Measurements from ENCODE around the gene CTXND1.
A peak's percentile ranks its signal among the peaks of the same experiment; 100 is the strongest.
"Not testable (repeated sequence)": the region's sequence is repeated elsewhere in the genome, so short reads cannot be mapped to it uniquely, and the experiment has no call there.

CTXND1 gene

DNA sequence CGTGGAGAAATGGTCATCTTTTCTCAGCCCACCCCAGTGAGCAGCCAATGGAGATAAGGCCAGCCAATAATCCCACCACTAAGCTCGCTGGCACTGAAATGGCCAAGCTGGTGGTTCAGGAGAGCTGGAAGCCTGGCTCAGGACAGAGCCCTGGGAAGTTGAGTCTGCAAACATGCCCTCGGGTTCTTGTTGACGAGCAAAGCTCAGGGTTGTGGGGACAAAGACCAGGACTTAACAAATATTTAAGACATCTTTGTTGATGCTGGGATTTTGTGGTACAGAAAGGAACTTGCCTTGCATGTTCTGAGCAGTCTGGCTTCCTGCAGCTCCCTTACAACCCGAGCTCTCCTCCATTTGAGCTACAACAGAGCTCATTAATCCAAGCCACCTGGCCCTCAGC lies 94.8 kb downstream of the CTXND1 start:
- no peak overlapping the region for H3K4me3 Mint-ChIP-seq
- H3K4me1 Mint-ChIP-seq, result peaks cover 27% of the 10 kb centered on the region
- ATAC-seq (replicated peaks; ENCODE audit: extremely low read depth, poor library complexity, severe bottlenecking), result no peak

DNA sequence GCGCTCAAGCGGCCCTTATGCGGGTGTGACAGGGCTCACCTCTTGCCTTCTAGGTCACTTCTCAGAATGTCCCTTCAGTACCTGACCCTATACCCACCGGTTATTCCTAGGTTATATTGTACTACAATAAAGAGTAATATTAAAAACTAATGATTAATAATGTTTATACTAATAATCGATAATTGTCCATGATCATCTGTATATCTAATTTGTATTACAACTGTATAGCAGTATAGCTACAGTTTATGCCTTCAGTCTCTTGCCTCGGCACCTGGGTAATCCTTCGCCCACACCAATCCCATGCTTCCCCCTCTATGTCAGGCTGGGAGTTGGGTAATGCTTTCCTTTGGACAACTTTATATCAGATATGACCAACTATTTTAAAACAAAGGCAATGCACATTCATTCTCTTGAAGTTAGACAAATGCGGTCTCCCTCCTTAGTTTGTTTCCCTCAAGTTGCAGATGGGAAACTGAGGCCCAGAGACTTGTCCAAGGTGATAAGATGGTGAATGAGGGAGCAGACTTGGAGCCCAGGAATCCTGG lies 95.8 kb downstream of the CTXND1 start:
- H3K4me3 Mint-ChIP-seq, result no peak overlapping the region

More for the DNA sequence above, 94.8 kb downstream of the CTXND1 start:
- Mint-ChIP-seq H3K36me3 (ENCODE audit: insufficient read depth) (peaks cover 6% of the 10 kb centered on the region), H3K27ac (ENCODE audit: low read depth) (no peak overlapping the region), H3K27me3 (no peaks in the 10 kb centered on the region), H3K9me3 (no peaks in the 10 kb centered on the region)
- DNase-seq (ENCODE audit: low spot score in 2 of 2), result no peak

GRCh38 chr15:80155378-80156175 lies 96.4 kb downstream of the CTXND1 start:
- not testable (repeated sequence) for H3K27me3 Mint-ChIP-seq; H3K27ac Mint-ChIP-seq (ENCODE audit: low read depth); H3K9me3 Mint-ChIP-seq; ATAC-seq (replicated peaks; ENCODE audit: extremely low read depth, poor library complexity, severe bottlenecking); H3K4me3 Mint-ChIP-seq; DNase-seq (ENCODE audit: low spot score in 2 of 2); H3K36me3 Mint-ChIP-seq (ENCODE audit: insufficient read depth)
- peaks cover 18% of the 10 kb centered on the region for H3K4me1 Mint-ChIP-seq

More for the DNA sequence above, 95.8 kb downstream of the CTXND1 start:
- Mint-ChIP-seq H3K9me3 (no peaks in the 10 kb centered on the region), H3K36me3 (ENCODE audit: insufficient read depth) (peaks cover 6% of the 10 kb centered on the region), H3K27ac (ENCODE audit: low read depth) (no peak overlapping the region), H3K4me1 (peaks cover 25% of the 10 kb centered on the region), H3K27me3 (no peaks in the 10 kb centered on the region)
- no peak for ATAC-seq (replicated peaks; ENCODE audit: extremely low read depth, poor library complexity, severe bottlenecking)
- DNase-seq (ENCODE audit: low spot score in 2 of 2), result no peak

DNA sequence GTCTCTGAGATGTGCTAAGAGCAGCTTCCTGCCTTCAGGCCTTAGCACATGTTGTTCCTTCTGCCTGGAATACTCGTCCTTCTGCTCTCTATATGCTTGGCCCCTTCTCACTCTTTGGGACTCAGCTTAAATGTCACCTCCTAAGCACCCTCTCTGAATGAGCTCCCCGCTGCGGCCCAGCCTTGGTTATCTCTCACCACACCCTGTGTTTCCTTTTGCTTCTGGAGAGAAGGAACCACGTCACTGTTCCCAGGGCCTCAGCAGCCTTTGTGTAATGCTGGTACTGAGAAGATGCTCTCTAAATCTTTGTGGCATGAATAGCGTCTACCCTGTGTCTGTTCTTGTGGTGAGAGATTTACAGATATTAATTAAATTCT lies 97.0 kb downstream of the CTXND1 start:
- no peak for DNase-seq (ENCODE audit: low spot score in 2 of 2)
- Mint-ChIP-seq H3K4me1 (peaks cover 15% of the 10 kb centered on the region), H3K4me3 (peak overlapping the region; percentile 32)

GRCh38 chr15:80154336-80154735 lies 97.7 kb downstream of the CTXND1 start:
- Mint-ChIP-seq H3K4me3 (peak overlapping the region; percentile 32), H3K27ac (ENCODE audit: low read depth) (no peak overlapping the region), H3K36me3 (ENCODE audit: insufficient read depth) (peaks cover 6% of the 10 kb centered on the region), H3K9me3 (no peaks in the 10 kb centered on the region), H3K4me1 (peaks cover 10% of the 10 kb centered on the region), H3K27me3 (no peaks in the 10 kb centered on the region)
- ATAC-seq (replicated peaks; ENCODE audit: extremely low read depth, poor library complexity, severe bottlenecking) (no peak), DNase-seq (ENCODE audit: low spot score in 2 of 2) (no peak)

More for the DNA sequence above, 97.0 kb downstream of the CTXND1 start:
- no peak overlapping the region for H3K27ac Mint-ChIP-seq (ENCODE audit: low read depth)
- no peaks in the 10 kb centered on the region for H3K9me3 Mint-ChIP-seq
- ATAC-seq (replicated peaks; ENCODE audit: extremely low read depth, poor library complexity, severe bottlenecking), result no peak
- H3K27me3 Mint-ChIP-seq, result no peaks in the 10 kb centered on the region
- peaks cover 6% of the 10 kb centered on the region for H3K36me3 Mint-ChIP-seq (ENCODE audit: insufficient read depth)

DNA sequence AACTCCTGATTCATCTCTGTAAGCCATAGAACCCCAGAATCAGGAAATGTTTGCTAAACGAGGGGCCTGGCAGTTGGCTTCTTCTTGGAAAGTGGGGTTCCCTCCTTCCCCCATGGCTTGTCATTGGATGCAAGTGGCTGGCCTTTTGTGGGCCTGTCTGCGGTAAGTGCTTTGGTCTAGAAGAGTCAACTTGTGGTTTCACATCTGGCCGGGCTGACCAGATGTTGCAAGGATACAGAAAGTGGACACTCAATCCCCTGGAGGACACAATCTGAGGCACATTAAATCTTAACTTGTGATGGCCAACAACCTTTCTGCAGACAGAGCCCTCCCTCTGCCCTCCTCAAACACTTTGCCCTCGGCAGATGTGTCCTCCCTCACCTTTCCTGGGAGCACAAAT lies 98.1 kb downstream of the CTXND1 start:
- Mint-ChIP-seq H3K36me3 (ENCODE audit: insufficient read depth) (peaks cover 6% of the 10 kb centered on the region), H3K9me3 (no peaks in the 10 kb centered on the region), H3K4me3 (peak overlapping the region; percentile 86), H3K4me1 (peaks cover 7% of the 10 kb centered on the region), H3K27me3 (no peaks in the 10 kb centered on the region), H3K27ac (ENCODE audit: low read depth) (no peak overlapping the region)
- ATAC-seq (replicated peaks; ENCODE audit: extremely low read depth, poor library complexity, severe bottlenecking) (no peak), DNase-seq (ENCODE audit: low spot score in 2 of 2) (no peak)

DNA sequence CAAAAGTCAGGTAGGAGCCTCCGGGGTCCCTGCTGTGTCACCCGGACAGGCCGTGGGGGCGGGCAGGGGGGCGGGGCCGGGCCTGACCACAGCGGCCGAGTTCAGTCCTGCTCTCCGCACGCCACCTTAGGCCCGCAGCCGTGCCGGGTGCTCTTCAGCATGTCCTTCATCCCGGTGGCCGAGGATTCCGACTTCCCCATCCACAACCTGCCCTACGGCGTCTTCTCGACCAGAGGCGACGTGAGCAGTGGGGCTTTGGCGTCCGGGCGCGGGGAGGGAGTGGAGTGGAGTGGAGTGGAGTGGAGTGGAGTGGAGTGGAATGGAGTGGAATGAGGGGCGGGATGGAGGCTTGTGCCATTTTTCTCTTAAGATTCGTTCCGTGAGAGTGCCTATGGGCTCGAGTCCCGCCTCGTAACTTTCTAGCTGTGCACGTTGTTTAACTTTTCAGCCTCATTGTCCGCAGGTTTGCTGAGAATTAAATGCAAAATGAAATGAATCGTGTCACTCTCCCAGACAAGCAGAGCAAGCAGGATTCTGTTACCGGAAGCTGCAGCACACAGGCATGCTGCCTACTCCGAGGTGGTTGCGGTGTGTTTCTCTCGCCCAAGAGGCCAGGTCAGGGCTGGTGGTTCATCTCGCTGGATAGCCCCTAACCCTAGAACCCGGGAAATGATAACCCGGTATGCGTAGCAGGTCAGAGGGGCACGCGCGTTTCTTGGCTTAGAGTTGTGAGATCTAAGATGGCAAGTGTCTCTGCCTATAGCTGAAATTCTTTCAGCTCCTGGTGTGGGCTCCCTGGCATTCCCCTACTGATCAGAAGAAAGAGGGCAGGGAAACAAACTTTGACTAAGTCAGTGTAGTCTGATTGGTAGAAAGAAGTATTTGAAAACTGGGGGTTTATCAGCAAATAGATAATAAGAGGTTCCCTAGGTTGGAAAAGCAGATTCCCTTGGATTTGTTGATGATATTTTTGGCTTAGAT lies 98.8 kb downstream of the CTXND1 start, which contains the start of gene FAH:
Gene FAH, plus strand, starts transcription at position 104 of the 981 bp plus-strand sequence. Its CDS starts 56 bp downstream, at position 160.
- no peaks in the 10 kb centered on the region for H3K27me3 Mint-ChIP-seq
- DNase-seq (ENCODE audit: low spot score in 2 of 2) (peak; percentile 19 to 27), ATAC-seq (replicated peaks; ENCODE audit: extremely low read depth, poor library complexity, severe bottlenecking) (peak; percentile 56)
- peak within 1 kb of the TSS; percentile 86 for H3K4me3 Mint-ChIP-seq
- H3K27ac Mint-ChIP-seq (ENCODE audit: low read depth), result peak within 1 kb of the TSS; percentile 76
- H3K4me1 Mint-ChIP-seq, result peaks cover 7% of the 10 kb centered on the region
- H3K9me3 Mint-ChIP-seq, result no peaks in the 10 kb centered on the region
- H3K36me3 Mint-ChIP-seq (ENCODE audit: insufficient read depth), result peaks cover 6% of the 10 kb centered on the region

DNA sequence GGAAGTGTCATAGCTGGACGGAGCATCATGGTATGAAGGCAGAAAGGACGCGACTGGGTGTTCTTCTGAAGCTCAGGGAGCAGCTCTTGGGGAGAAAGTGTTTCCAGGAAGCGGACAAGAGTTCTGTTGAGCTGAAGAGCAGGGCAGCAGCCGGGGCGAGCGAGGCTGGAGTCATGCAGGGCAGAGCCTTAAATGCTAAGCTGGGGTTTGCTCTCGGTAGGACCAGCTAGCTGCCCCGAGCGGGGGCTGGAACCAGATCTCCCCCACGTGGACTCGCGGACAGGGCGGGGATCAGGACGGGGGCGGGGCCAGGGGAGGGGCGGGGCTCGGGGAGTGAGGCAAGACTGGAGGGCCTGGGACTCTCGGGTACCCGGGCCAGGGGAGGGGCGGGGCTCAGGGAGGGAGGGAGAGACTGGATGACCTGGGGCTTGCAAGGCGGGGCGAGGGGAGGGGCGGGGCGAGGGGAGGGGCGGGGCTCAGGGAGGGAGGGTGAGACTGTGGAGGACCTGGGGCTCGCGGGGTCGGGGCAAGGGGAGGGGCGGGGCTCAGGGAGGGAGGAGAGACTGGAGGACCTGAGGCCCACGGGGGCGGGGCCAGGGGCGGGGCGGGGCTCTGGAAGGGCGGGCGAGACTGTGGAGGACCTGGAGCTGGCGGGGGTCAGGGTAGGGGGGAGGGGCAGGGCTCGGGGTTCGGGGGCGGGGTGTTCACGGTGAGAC lies 99.7 kb downstream of the CTXND1 start:
- H3K4me1 Mint-ChIP-seq, result peaks cover 7% of the 10 kb centered on the region
- no peaks in the 10 kb centered on the region for H3K27me3 Mint-ChIP-seq
- H3K36me3 Mint-ChIP-seq (ENCODE audit: insufficient read depth), result peaks cover 9% of the 10 kb centered on the region
- DNase-seq (ENCODE audit: low spot score in 2 of 2) (peak; percentile 42 to 45), ATAC-seq (replicated peaks; ENCODE audit: extremely low read depth, poor library complexity, severe bottlenecking) (peak; percentile 64)
- no peaks in the 10 kb centered on the region for H3K9me3 Mint-ChIP-seq
- H3K4me3 Mint-ChIP-seq, result peak overlapping the region; percentile 86
- H3K27ac Mint-ChIP-seq (ENCODE audit: low read depth), result peak overlapping the region; percentile 76

- Mint-ChIP-seq H3K27ac (ENCODE audit: low read depth) (peak overlapping the region; percentile 69), H3K27me3 (no peaks in the 10 kb centered on the region), H3K36me3 (ENCODE audit: insufficient read depth) (peaks cover 9% of the 10 kb centered on the region), H3K4me3 (peak overlapping the region; percentile 77), H3K4me1 (peaks cover 7% of the 10 kb centered on the region), H3K9me3 (no peaks in the 10 kb centered on the region)
- DNase-seq (ENCODE audit: low spot score in 2 of 2), result no peak
- ATAC-seq (replicated peaks; ENCODE audit: extremely low read depth, poor library complexity, severe bottlenecking), result no peak
Observed at GRCh38 chr15:80151576-80151975, 100.4 kb downstream of the CTXND1 start.

- ATAC-seq (replicated peaks; ENCODE audit: extremely low read depth, poor library complexity, severe bottlenecking) (no peak), DNase-seq (ENCODE audit: low spot score in 2 of 2) (no peak)
- H3K27ac Mint-ChIP-seq (ENCODE audit: low read depth), result peak overlapping the region; percentile 69
- H3K9me3 Mint-ChIP-seq, result no peaks in the 10 kb centered on the region
- H3K27me3 Mint-ChIP-seq, result no peaks in the 10 kb centered on the region
- H3K4me3 Mint-ChIP-seq, result no peak overlapping the region
- H3K36me3 Mint-ChIP-seq (ENCODE audit: insufficient read depth), result peaks cover 9% of the 10 kb centered on the region
- H3K4me1 Mint-ChIP-seq, result peaks cover 7% of the 10 kb centered on the region
Observed at GRCh38 chr15:80151148-80151547, 100.9 kb downstream of the CTXND1 start.
